IMR-90 (cell line): Measurements from ENCODE around the gene KRTAP4-8. TPM values are rescaled to one million over a fixed set of nuclear protein-coding genes. Genes with fewer than 3 reads are reported as not detected.
A peak's percentile ranks its signal among the peaks of the same experiment; 100 is the strongest.

Experiments used
- ATAC-seq: fragments of 200-7000 bp; cut with Tn5 transposase; 2 replicates; pipeline ENCODE4 v1.9.1; 2020; ENCODE audit warnings: low read depth, mild to moderate bottlenecking, moderate library complexity
- BruUV-seq: library from RNA; stranded (reverse); fragments of 400-500 nt; replicated peaks from 2 replicates; lab custom pipeline; 2021; lab: Mats Ljungman, UMichigan
- CTCF ChIA-PET: fragments of 300-600 bp; formaldehyde crosslinking; extraction: SDS; loops from one replicate; lab custom pipeline; 2021; ENCODE audit warnings: antibody characterized with exemption; lab: Yijun Ruan, JAX
- POLR2A ChIA-PET: fragments of 300-600 bp; sonication (Branson Sonifier 250); formaldehyde crosslinking; loops from one replicate; lab custom pipeline; 2022; ENCODE audit warnings: antibody characterized with exemption; ENCODE audit not compliant: unreplicated experiment; lab: Charles Lee
- DNase-seq: peaks from one replicate; pipeline ENCODE4 v3.0.0; 2013
- H2AFZ ChIP-seq: replicated peaks from 2 replicates; pipeline ENCODE3; 2013; ENCODE audit warnings: low read length, mild to moderate bottlenecking; ENCODE audit not compliant: poor library complexity
- H2AK5ac ChIP-seq: 2 replicates; pipeline ENCODE4 v1.6.1; 2013; ENCODE audit warnings: low read depth, low read length, inconsistent platforms
- H2AK9ac ChIP-seq: replicated peaks from 2 replicates; pipeline ENCODE3; 2013; ENCODE audit warnings: mild to moderate bottlenecking, low read depth, low read length, moderate library complexity; ENCODE audit not compliant: poor library complexity
- H2BK120ac ChIP-seq: 2 replicates; pipeline ENCODE4 v1.6.1; 2013; ENCODE audit warnings: low read depth, low read length, inconsistent platforms
- H2BK15ac ChIP-seq: 3 replicates; pipeline ENCODE4 v1.6.1; 2013; ENCODE audit warnings: low read depth, low read length, inconsistent platforms
- H2BK20ac ChIP-seq: 2 replicates; pipeline ENCODE4 v1.6.1; 2013; ENCODE audit warnings: low read depth, mild to moderate bottlenecking, inconsistent platforms, low read length, moderate library complexity
- H2BK5ac ChIP-seq: 2 replicates; pipeline ENCODE4 v1.6.1; 2013; ENCODE audit warnings: mild to moderate bottlenecking, low read depth, low read length, inconsistent platforms; ENCODE audit not compliant: poor library complexity, severe bottlenecking
- H3K14ac ChIP-seq: replicated peaks from 2 replicates; pipeline ENCODE4 v1.6.1; 2013; ENCODE audit warnings: low read depth, low read length, inconsistent platforms
- H3K18ac ChIP-seq: 2 replicates; pipeline ENCODE4 v1.6.1; 2013; ENCODE audit warnings: low read depth, low read length, control low read depth
- H3K23ac ChIP-seq: 2 replicates; pipeline ENCODE4 v1.6.1; 2013; ENCODE audit warnings: low read depth, low read length, inconsistent platforms
- H3K27ac ChIP-seq: 2 replicates; pipeline ENCODE4 v1.5.1; 2013; ENCODE audit warnings: mild to moderate bottlenecking, control low read depth, low read length; ENCODE audit not compliant: insufficient read depth
- H3K27me3 ChIP-seq: 2 replicates; pipeline ENCODE4 v1.6.1; 2013; ENCODE audit warnings: low read length; ENCODE audit not compliant: control insufficient read depth, insufficient read depth
- H3K36me3 ChIP-seq: 2 replicates; pipeline ENCODE4 v1.6.1; 2013; ENCODE audit warnings: low read length, mixed read lengths; ENCODE audit not compliant: control insufficient read depth, insufficient read depth
- H3K4ac ChIP-seq: 2 replicates; pipeline ENCODE4 v1.6.1; 2013; ENCODE audit warnings: low read depth, low read length, inconsistent platforms
- H3K4me1 ChIP-seq: 2 replicates; pipeline ENCODE4 v1.6.1; 2013; ENCODE audit warnings: low read length, mixed read lengths; ENCODE audit not compliant: control insufficient read depth, insufficient read depth
- H3K4me2 ChIP-seq: 2 replicates; pipeline ENCODE4 v1.6.1; 2013; ENCODE audit warnings: low read depth, mild to moderate bottlenecking, control low read depth, low read length, moderate library complexity
- H3K4me3 ChIP-seq: 2 replicates; pipeline ENCODE4 v1.5.1; 2013; ENCODE audit warnings: low read depth, mild to moderate bottlenecking, control low read depth, low read length, moderate library complexity; ENCODE audit not compliant: insufficient read depth
- H3K56ac ChIP-seq: 2 replicates; pipeline ENCODE4 v1.6.1; 2013; ENCODE audit warnings: low read length, inconsistent platforms; ENCODE audit not compliant: insufficient read depth; ENCODE audit errors: extremely low read depth
- H3K79me1 ChIP-seq, 2 experiments: 2 replicates each; pipeline ENCODE4 v1.6.1; 2013; ENCODE audit warnings: low read length in 2 of 2, inconsistent platforms in 1 of 2, low read depth in 1 of 2
- H3K9ac ChIP-seq: 2 replicates; pipeline ENCODE4 v1.6.1; 2013; ENCODE audit warnings: low read depth, low read length, control low read depth
- H3K9me1 ChIP-seq: 2 replicates; pipeline ENCODE4 v1.6.1; 2013; ENCODE audit warnings: low read length, inconsistent platforms; ENCODE audit not compliant: insufficient read depth
- H3K9me3 ChIP-seq: 2 replicates; pipeline ENCODE4 v1.6.1; 2013; ENCODE audit warnings: low read length; ENCODE audit not compliant: control insufficient read depth, insufficient read depth
- H4K20me1 ChIP-seq: 2 replicates; pipeline ENCODE4 v1.6.1; 2013; ENCODE audit warnings: low read length, inconsistent platforms; ENCODE audit not compliant: insufficient read depth
- H4K5ac ChIP-seq: 2 replicates; pipeline ENCODE4 v1.6.1; 2013; ENCODE audit warnings: mild to moderate bottlenecking, low read depth, low read length, control low read depth
- H4K8ac ChIP-seq, 2 experiments: 2 replicates each; pipeline ENCODE4 v1.6.1; 2013; ENCODE audit warnings: low read depth in 2 of 2, low read length in 2 of 2, control low read depth in 1 of 2, inconsistent platforms in 1 of 2
- H4K91ac ChIP-seq: 2 replicates; pipeline ENCODE4 v1.6.1; 2013; ENCODE audit warnings: low read depth, low read length, inconsistent platforms; ENCODE audit not compliant: insufficient read depth
- BHLHE40 ChIP-seq: fragments of 150-350 bp; IDR thresholded peaks from 2 replicates; pipeline ENCODE4 v1.6.1; 2016; ENCODE audit warnings: mild to moderate bottlenecking, low read depth, low read length
- CEBPB ChIP-seq: IDR thresholded peaks from 2 replicates; pipeline ENCODE4 v1.6.1; 2012; ENCODE audit warnings: low read depth, low read length, improper control_type of control experiment
- CHD1 ChIP-seq: IDR thresholded peaks from 2 replicates; pipeline ENCODE4 v1.6.1; 2012; ENCODE audit warnings: low read depth, low read length, improper control_type of control experiment
- MAFK ChIP-seq: IDR thresholded peaks from 2 replicates; pipeline ENCODE4 v1.6.1; 2012; ENCODE audit warnings: low read depth, low read length, improper control_type of control experiment
- MAZ ChIP-seq: IDR thresholded peaks from 2 replicates; pipeline ENCODE4 v1.6.1; 2012; ENCODE audit warnings: low read depth, mild to moderate bottlenecking, low read length, improper control_type of control experiment, moderate library complexity, borderline replicate concordance
- MXI1 ChIP-seq: IDR thresholded peaks from 2 replicates; pipeline ENCODE4 v1.6.1; 2012; ENCODE audit warnings: low read depth, mild to moderate bottlenecking, low read length, moderate library complexity, borderline replicate concordance
- POLR2A ChIP-seq: IDR thresholded peaks from 2 replicates; pipeline ENCODE4 v1.6.1; 2012; ENCODE audit warnings: mild to moderate bottlenecking, low read depth, low read length
- RAD21 ChIP-seq: IDR thresholded peaks from 2 replicates; pipeline ENCODE4 v1.6.1; 2012; ENCODE audit warnings: low read length, improper control_type of control experiment
- RCOR1 ChIP-seq: IDR thresholded peaks from 2 replicates; pipeline ENCODE4 v1.6.1; 2012; ENCODE audit warnings: mild to moderate bottlenecking, low read length, improper control_type of control experiment; ENCODE audit not compliant: insufficient replicate concordance
- RFX5 ChIP-seq: IDR thresholded peaks from 2 replicates; pipeline ENCODE4 v1.8.0; 2012; ENCODE audit warnings: low read depth, mild to moderate bottlenecking, low read length, moderate library complexity
- SMC3 ChIP-seq: fragments of 150-350 bp; IDR thresholded peaks from 2 replicates; pipeline ENCODE4 v1.6.1; 2016; ENCODE audit warnings: low read depth, mild to moderate bottlenecking, antibody characterized with exemption, low read length, moderate library complexity
- WGBS, 2 experiments: methylation state at CpG; one replicate each; pipeline versions ENCODE4 v1.1.5 to v1.1.7; 2013; ENCODE audit warnings: missing lambda C conversion rate in 2 of 2; ENCODE audit not compliant: insufficient read length in 1 of 2; ENCODE audit errors: extremely low coverage in 2 of 2; 5-methylcytosine and 5-hydroxymethylcytosine counted together
- dilution Hi-C: fragments of 300-500 bp; cut with HindIII; formaldehyde crosslinking; loops from one replicate; pipeline ENCODE4 v1.14.3; 2018; ENCODE audit warnings: low sequenced_read_pairs; ENCODE audit not compliant: unreplicated experiment
- in situ Hi-C: fragments of 300-500 bp; cut with MboI; formaldehyde crosslinking; loops from 3 replicates; pipeline ENCODE4 v1.14.3; 2019; ENCODE audit warnings: low sequenced_read_pairs, inconsistent platforms, mixed read lengths
- intact Hi-C: fragments of 100-400 bp; cut with micrococcal nuclease; formaldehyde crosslinking; loops from 2 replicates; pipeline ENCODE4 v1.10.0; 2022
- polyA plus RNA-seq, 3 experiments: library from polyadenylated mRNA; depleted of rRNA; stranded (reverse); fragments of >200 nt; gene quantifications; 2 replicates each; pipeline ENCODE4 v1.2.3, GENCODE V29; 2012; ENCODE audit warnings: low replicate concordance in 1 of 3
- total RNA-seq: library from RNA; depleted of rRNA; stranded (reverse); fragments of >200 nt; gene quantifications from 2 replicates; pipeline ENCODE4 v1.2.3, GENCODE V29; 2012
- TF ChIP-seq, protein P1 (sequence below): fragments of 150-350 bp; IDR thresholded peaks from 2 replicates; pipeline ENCODE4 v1.6.1; 2017; ENCODE audit warnings: mild to moderate bottlenecking, antibody characterized with exemption, low read length, low read depth
- TF ChIP-seq, protein P2 (sequence below): fragments of 150-350 bp; IDR thresholded peaks from 2 replicates; pipeline ENCODE4 v1.6.1; 2016; ENCODE audit warnings: low read depth, mild to moderate bottlenecking, low read length, moderate library complexity, borderline replicate concordance
- TF ChIP-seq, protein P3 (sequence below): conservative IDR thresholded peaks from 2 replicates; pipeline ENCODE4 v1.5.1; 2012; ENCODE audit warnings: mild to moderate bottlenecking, low read depth, low read length, improper control_type of control experiment

KRTAP4-8 gene
- total and polyA plus RNA-seq, 2 of the 4 experiments (the other 2 are of a cell fraction): not detected

DNA sequence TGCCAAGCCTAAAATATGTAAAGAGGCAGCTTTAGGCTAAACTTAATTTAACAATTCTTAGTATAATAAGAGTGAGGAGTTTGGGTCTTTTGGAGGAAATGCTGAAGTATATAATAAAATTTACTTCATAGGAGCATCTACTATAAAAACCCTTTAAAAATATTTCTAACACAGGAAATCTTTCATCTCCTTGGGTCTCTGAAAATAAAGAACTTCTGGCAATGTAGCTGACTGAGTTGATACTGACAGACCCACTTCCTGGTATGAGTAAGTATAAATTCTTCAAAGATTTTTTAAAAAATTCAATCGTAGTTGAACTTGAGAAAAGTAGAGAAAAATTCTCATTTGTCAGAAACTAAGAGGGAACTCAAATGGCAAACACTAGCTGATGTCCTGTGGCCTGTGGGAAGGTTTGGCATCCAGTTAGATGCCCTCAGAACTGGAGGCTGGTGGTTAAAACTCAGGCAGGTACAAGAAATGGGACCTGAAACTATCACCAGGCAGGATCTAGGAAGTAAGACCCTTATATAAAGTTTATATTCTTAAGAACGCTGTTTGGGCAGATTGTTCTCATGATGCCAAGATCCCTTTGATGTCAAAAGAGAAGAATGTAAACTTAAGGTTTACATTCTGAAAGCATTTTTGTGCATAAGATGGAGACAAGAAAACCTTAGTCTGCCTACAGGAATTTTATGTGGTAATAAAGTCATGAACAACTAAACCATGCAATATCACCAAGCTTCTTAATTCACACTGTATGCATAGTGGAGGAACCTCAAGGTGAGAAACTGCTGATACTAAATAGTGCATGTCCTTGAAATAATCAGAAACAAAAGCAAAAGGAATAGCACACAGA lies 36.2 kb upstream of the KRTAP4-8 start:
- Histone ChIP-seq H4K5ac (peak overlapping the region; percentile 97), H2AFZ (peak overlapping the region; percentile 79), H3K27ac (peak overlapping the region; percentile 99), H4K91ac (peak overlapping the region; percentile 96), H3K9me3 (no peaks in the 10 kb centered on the region), H3K4me1 (peaks cover 4% of the 10 kb centered on the region), H3K9ac (peak overlapping the region; percentile 33; the same call in 1 of the 2 replicates), H3K9me1 (no peaks in the 10 kb centered on the region), H3K56ac (peak overlapping the region; percentile 95), H3K23ac (peak overlapping the region; percentile 95; the same call in 1 of the 2 replicates), H3K4me2 (peak overlapping the region; percentile 80; the same call in 1 of the 2 replicates), H4K20me1 (no peaks in the 10 kb centered on the region), H2BK120ac (peak overlapping the region; percentile 98), H3K14ac (peak overlapping the region; percentile 92), H2BK15ac (peak overlapping the region; percentile 97), H3K18ac (peak overlapping the region; percentile 99; the same call in 1 of the 2 replicates), H3K79me1 (no peaks in the 10 kb centered on the region), H3K27me3 (no peaks in the 10 kb centered on the region), H3K36me3 (no peaks in the 10 kb centered on the region), H2AK5ac (peak overlapping the region; percentile 79; the same call in 1 of the 2 replicates), H2AK9ac (no peak overlapping the region), H4K8ac (peak overlapping the region; percentile 57 to 98), H2BK20ac (peak overlapping the region; percentile 98), H3K4ac (peak overlapping the region; percentile 96), H3K4me3 (no peak overlapping the region), H2BK5ac (peak overlapping the region; percentile 99)
- in situ Hi-C loops (no loop called here), dilution Hi-C loops (no loop called here), intact Hi-C loops (no loop called here)
- ChIA-PET CTCF (no interaction called here), POLR2A (no interaction called here)
- BruUV-seq: no TSS peak
- peak; percentile 77 for ATAC-seq
- no CpG with 5 or more reads among the region's 2 CpGs for WGBS, 2 experiments
- DNase-seq: peak; percentile 71
- no peak for TF ChIP-seq SMC3
- TF ChIP-seq RFX5: no peak
- TF ChIP-seq, protein P1, sequence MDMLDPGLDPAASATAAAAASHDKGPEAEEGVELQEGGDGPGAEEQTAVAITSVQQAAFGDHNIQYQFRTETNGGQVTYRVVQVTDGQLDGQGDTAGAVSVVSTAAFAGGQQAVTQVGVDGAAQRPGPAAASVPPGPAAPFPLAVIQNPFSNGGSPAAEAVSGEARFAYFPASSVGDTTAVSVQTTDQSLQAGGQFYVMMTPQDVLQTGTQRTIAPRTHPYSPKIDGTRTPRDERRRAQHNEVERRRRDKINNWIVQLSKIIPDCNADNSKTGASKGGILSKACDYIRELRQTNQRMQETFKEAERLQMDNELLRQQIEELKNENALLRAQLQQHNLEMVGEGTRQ: no peak
- no peak for TF ChIP-seq RAD21
- no peak for TF ChIP-seq MXI1
- TF ChIP-seq BHLHE40: no peak
- no peak for TF ChIP-seq CHD1
- TF ChIP-seq, protein P2, sequence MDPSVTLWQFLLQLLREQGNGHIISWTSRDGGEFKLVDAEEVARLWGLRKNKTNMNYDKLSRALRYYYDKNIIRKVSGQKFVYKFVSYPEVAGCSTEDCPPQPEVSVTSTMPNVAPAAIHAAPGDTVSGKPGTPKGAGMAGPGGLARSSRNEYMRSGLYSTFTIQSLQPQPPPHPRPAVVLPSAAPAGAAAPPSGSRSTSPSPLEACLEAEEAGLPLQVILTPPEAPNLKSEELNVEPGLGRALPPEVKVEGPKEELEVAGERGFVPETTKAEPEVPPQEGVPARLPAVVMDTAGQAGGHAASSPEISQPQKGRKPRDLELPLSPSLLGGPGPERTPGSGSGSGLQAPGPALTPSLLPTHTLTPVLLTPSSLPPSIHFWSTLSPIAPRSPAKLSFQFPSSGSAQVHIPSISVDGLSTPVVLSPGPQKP: no peak
- TF ChIP-seq POLR2A: no peak
- TF ChIP-seq RCOR1: no peak
- TF ChIP-seq, protein P3, sequence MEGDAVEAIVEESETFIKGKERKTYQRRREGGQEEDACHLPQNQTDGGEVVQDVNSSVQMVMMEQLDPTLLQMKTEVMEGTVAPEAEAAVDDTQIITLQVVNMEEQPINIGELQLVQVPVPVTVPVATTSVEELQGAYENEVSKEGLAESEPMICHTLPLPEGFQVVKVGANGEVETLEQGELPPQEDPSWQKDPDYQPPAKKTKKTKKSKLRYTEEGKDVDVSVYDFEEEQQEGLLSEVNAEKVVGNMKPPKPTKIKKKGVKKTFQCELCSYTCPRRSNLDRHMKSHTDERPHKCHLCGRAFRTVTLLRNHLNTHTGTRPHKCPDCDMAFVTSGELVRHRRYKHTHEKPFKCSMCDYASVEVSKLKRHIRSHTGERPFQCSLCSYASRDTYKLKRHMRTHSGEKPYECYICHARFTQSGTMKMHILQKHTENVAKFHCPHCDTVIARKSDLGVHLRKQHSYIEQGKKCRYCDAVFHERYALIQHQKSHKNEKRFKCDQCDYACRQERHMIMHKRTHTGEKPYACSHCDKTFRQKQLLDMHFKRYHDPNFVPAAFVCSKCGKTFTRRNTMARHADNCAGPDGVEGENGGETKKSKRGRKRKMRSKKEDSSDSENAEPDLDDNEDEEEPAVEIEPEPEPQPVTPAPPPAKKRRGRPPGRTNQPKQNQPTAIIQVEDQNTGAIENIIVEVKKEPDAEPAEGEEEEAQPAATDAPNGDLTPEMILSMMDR: no peak
- TF ChIP-seq MAZ: no peak
- TF ChIP-seq MAFK: no peak
- TF ChIP-seq CEBPB: no peak; the same call in 1 of the 2 replicates
